Measurements from ENCODE around the gene FUZ. TPM values are rescaled to one million over a fixed set of nuclear protein-coding genes. Genes with fewer than 3 reads are reported as not detected.

The FUZ gene
- total RNA-seq, 1 donor from 2014 or later: 25.8 TPM

DNA sequence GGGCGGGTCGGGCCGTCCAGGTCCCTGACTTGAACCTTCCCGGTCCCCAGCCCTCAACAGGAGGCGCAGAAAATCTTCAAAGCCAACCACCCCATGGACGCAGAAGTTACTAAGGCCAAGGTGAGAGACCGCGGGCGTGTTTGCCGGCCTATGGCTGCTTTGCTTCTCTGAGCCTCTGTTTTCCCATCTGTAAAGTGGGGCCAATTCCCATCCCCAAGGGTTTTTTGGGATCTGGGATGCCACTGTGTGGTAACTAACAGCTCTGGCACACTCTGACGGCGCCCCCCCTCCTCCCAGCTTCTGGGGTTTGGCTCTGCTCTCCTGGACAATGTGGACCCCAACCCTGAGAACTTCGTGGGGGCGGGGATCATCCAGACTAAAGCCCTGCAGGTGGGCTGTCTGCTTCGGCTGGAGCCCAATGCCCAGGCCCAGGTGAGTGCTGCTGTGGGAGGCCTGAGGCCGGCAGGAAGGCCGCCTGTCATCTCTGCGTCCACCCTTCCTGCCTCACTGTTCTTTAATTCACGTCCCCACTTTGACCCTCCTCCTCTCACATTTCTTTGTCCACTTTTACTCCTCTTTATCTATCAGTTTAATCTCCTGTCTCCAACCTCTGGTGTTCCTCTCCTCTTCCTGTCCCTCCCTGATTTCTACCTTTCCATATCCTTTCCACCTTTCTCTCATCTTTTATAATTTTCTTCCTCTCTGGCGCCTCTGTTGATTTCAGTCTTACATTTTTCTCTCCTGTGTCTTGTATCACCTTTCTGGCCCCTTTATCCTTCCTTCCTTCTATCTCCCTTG lies 7.1 kb downstream of the FUZ start:
- peaks cover 14% of the 10 kb centered on the region for H3K4me1 Mint-ChIP-seq
- H3K27ac Mint-ChIP-seq: peak overlapping the region; percentile 28
- no peak for DNase-seq (ENCODE audit: low spot score in 2 of 2, unreplicated experiment in 2 of 2)
- H3K9me3 Mint-ChIP-seq: no peaks in the 10 kb centered on the region
- H3K4me3 Mint-ChIP-seq: no peak overlapping the region
- TF ChIP-seq CTCF (IDR thresholded peaks at IDR 0.05; ENCODE audit: unreplicated experiment): no peak
- H3K27me3 Mint-ChIP-seq (ENCODE audit: low read depth): no peaks in the 10 kb centered on the region
- H3K36me3 Mint-ChIP-seq: peaks cover 19% of the 10 kb centered on the region

- peaks cover 4% of the 10 kb centered on the region for H3K4me1 Mint-ChIP-seq
- TF ChIP-seq CTCF (IDR thresholded peaks at IDR 0.05; ENCODE audit: unreplicated experiment): no peak
- peaks cover 31% of the 10 kb centered on the region for H3K36me3 Mint-ChIP-seq
- H3K4me3 Mint-ChIP-seq: no peak overlapping the region
- no peak overlapping the region for H3K27ac Mint-ChIP-seq
- no peaks in the 10 kb centered on the region for H3K27me3 Mint-ChIP-seq (ENCODE audit: low read depth)
- H3K9me3 Mint-ChIP-seq: no peaks in the 10 kb centered on the region
- no peak for DNase-seq (ENCODE audit: low spot score in 2 of 2, unreplicated experiment in 2 of 2)
Observed at GRCh38 chr19:49803529-49803856, 9.6 kb downstream of the FUZ start.

DNA sequence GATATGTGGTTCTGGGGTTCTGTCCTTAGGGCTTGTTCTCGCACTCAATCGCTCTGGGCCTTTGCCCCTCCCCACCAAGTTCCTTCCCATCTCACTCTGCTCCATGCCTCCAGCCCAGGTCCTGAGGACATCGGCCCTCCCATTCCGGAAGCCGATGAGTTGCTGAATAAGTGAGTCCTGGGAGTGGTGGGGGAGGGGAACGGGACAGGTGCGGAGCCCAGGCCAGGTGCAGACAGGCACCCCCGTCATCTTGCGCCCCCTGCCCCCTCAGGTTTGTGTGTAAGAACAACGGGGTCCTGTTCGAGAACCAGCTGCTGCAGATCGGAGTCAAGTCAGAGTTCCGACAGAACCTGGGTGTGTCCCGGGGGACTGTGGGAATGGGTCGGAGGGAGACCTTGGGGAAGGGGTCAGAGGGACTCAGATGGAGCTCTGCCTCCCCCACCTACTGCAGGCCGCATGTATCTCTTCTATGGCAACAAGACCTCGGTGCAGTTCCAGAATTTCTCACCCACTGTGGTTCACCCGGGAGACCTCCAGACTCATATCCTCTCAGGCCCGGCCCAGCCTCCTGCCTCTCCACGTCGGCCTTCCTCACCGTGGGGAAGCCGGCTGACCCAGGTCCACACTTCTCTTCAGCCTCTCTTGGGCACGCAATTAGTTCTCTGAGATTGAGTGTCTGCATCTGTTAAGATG lies 10.1 kb downstream of the FUZ start:
- TF ChIP-seq CTCF (IDR thresholded peaks at IDR 0.05; ENCODE audit: unreplicated experiment): no peak
- H3K4me3 Mint-ChIP-seq: no peak overlapping the region
- DNase-seq (ENCODE audit: low spot score in 2 of 2, unreplicated experiment in 2 of 2): no peak
- H3K27me3 Mint-ChIP-seq (ENCODE audit: low read depth): no peaks in the 10 kb centered on the region
- no peak overlapping the region for H3K27ac Mint-ChIP-seq
- H3K9me3 Mint-ChIP-seq: no peaks in the 10 kb centered on the region
- H3K4me1 Mint-ChIP-seq: peaks cover 4% of the 10 kb centered on the region
- H3K36me3 Mint-ChIP-seq: peaks cover 32% of the 10 kb centered on the region

DNA sequence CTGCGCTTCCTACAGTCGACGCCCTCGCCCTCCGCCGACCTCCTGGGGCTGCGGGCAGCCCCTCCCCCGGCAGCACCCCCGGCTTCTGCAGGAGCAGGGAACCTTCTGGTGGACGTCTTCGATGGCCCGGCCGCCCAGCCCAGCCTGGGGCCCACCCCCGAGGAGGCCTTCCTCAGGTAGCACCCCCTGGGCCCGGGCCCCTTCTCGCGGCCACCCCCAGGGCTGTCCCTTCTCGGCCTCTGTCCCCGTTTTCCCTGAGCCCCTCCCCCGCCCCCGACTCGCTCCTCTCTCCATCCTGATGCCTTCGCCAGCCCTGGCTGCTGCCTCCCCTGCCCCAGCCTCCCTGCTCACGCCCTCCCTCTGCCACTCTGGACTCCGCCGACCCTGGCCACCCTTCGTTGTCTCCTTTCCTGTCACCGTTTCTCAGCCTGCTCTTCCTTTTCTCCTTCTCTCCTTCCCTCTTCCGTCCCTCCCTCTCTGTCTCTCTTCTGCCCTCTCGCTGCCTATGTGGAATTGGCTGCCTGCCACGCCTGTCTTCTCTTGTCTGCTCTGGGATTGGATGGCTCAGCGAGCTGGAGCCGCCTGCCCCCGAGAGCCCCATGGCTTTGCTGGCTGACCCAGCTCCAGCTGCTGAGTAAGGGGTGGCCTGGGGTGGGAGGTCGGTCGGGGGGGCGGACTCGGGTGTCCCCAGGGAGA lies 11.0 kb downstream of the FUZ start:
- no peak for TF ChIP-seq CTCF (IDR thresholded peaks at IDR 0.05; ENCODE audit: unreplicated experiment)
- DNase-seq (ENCODE audit: low spot score in 2 of 2, unreplicated experiment in 2 of 2): peak; percentile 73 to 79
- Mint-ChIP-seq H3K27ac (peak overlapping the region; percentile 49), H3K9me3 (no peaks in the 10 kb centered on the region), H3K27me3 (ENCODE audit: low read depth) (no peaks in the 10 kb centered on the region), H3K36me3 (peaks cover 35% of the 10 kb centered on the region), H3K4me1 (peaks cover 4% of the 10 kb centered on the region), H3K4me3 (peak overlapping the region; percentile 60)

- H3K36me3 Mint-ChIP-seq: peaks cover 39% of the 10 kb centered on the region
- H3K9me3 Mint-ChIP-seq: no peaks in the 10 kb centered on the region
- H3K4me1 Mint-ChIP-seq: peaks cover 4% of the 10 kb centered on the region
- TF ChIP-seq CTCF (IDR thresholded peaks at IDR 0.05; ENCODE audit: unreplicated experiment): no peak
- H3K4me3 Mint-ChIP-seq: no peak overlapping the region
- no peak overlapping the region for H3K27ac Mint-ChIP-seq
- H3K27me3 Mint-ChIP-seq (ENCODE audit: low read depth): no peaks in the 10 kb centered on the region
- no peak for DNase-seq (ENCODE audit: low spot score in 2 of 2, unreplicated experiment in 2 of 2)
Observed at GRCh38 chr19:49801401-49801888, 11.6 kb downstream of the FUZ start.

All from mesothelial cell of epicardium (in vitro differentiated cells).